ENCODE measurements around the gene CWC27.

DNA sequence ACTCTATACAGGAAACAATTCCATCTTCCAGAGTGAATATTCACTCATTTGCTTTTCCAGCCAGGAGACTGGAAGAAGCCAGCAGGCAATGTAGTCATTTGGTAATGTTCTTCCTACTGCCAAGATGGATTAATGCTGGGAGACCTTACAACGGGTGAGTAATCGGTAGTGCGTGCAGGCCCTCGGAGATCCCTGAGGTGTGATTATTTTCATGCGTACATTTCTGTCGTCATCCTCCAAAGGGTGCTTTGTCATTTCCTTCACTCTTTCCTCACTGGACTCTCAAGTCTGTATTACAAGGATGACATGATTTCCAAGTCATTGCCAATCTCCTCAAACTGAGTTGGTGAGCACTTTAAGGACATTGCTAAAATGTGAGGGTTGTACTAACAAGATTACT, 263.5 kb downstream of the CWC27 start:
- TF ChIP-seq, protein P1, sequence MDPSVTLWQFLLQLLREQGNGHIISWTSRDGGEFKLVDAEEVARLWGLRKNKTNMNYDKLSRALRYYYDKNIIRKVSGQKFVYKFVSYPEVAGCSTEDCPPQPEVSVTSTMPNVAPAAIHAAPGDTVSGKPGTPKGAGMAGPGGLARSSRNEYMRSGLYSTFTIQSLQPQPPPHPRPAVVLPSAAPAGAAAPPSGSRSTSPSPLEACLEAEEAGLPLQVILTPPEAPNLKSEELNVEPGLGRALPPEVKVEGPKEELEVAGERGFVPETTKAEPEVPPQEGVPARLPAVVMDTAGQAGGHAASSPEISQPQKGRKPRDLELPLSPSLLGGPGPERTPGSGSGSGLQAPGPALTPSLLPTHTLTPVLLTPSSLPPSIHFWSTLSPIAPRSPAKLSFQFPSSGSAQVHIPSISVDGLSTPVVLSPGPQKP (IDR thresholded peaks at IDR 0.05; ENCODE audit: low read depth, low read length) = no peak
- TF ChIP-seq, protein P2, sequence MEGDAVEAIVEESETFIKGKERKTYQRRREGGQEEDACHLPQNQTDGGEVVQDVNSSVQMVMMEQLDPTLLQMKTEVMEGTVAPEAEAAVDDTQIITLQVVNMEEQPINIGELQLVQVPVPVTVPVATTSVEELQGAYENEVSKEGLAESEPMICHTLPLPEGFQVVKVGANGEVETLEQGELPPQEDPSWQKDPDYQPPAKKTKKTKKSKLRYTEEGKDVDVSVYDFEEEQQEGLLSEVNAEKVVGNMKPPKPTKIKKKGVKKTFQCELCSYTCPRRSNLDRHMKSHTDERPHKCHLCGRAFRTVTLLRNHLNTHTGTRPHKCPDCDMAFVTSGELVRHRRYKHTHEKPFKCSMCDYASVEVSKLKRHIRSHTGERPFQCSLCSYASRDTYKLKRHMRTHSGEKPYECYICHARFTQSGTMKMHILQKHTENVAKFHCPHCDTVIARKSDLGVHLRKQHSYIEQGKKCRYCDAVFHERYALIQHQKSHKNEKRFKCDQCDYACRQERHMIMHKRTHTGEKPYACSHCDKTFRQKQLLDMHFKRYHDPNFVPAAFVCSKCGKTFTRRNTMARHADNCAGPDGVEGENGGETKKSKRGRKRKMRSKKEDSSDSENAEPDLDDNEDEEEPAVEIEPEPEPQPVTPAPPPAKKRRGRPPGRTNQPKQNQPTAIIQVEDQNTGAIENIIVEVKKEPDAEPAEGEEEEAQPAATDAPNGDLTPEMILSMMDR (IDR thresholded peaks at IDR 0.05) = no peak
- TF ChIP-seq, protein P3, sequence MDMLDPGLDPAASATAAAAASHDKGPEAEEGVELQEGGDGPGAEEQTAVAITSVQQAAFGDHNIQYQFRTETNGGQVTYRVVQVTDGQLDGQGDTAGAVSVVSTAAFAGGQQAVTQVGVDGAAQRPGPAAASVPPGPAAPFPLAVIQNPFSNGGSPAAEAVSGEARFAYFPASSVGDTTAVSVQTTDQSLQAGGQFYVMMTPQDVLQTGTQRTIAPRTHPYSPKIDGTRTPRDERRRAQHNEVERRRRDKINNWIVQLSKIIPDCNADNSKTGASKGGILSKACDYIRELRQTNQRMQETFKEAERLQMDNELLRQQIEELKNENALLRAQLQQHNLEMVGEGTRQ (IDR thresholded peaks at IDR 0.05) = no peak
- TF ChIP-seq, protein P4, sequence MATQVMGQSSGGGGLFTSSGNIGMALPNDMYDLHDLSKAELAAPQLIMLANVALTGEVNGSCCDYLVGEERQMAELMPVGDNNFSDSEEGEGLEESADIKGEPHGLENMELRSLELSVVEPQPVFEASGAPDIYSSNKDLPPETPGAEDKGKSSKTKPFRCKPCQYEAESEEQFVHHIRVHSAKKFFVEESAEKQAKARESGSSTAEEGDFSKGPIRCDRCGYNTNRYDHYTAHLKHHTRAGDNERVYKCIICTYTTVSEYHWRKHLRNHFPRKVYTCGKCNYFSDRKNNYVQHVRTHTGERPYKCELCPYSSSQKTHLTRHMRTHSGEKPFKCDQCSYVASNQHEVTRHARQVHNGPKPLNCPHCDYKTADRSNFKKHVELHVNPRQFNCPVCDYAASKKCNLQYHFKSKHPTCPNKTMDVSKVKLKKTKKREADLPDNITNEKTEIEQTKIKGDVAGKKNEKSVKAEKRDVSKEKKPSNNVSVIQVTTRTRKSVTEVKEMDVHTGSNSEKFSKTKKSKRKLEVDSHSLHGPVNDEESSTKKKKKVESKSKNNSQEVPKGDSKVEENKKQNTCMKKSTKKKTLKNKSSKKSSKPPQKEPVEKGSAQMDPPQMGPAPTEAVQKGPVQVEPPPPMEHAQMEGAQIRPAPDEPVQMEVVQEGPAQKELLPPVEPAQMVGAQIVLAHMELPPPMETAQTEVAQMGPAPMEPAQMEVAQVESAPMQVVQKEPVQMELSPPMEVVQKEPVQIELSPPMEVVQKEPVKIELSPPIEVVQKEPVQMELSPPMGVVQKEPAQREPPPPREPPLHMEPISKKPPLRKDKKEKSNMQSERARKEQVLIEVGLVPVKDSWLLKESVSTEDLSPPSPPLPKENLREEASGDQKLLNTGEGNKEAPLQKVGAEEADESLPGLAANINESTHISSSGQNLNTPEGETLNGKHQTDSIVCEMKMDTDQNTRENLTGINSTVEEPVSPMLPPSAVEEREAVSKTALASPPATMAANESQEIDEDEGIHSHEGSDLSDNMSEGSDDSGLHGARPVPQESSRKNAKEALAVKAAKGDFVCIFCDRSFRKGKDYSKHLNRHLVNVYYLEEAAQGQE (IDR thresholded peaks at IDR 0.05) = no peak
- no peak for TF ChIP-seq EHMT2 (IDR thresholded peaks at IDR 0.05; ENCODE audit: low read depth)
- TF ChIP-seq CBX8 (IDR thresholded peaks at IDR 0.05) = no peak
- TF ChIP-seq POLR2A (IDR thresholded peaks at IDR 0.05; ENCODE audit: low read length) = no peak
- no peak for TF ChIP-seq RCOR1 (IDR thresholded peaks at IDR 0.05; ENCODE audit: low read depth, low read length)
- TF ChIP-seq JUNB (IDR thresholded peaks at IDR 0.05) = no peak
